ENCODE data around the gene UCP1.

Gene UCP1, protein sequence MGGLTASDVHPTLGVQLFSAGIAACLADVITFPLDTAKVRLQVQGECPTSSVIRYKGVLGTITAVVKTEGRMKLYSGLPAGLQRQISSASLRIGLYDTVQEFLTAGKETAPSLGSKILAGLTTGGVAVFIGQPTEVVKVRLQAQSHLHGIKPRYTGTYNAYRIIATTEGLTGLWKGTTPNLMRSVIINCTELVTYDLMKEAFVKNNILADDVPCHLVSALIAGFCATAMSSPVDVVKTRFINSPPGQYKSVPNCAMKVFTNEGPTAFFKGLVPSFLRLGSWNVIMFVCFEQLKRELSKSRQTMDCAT

DNA sequence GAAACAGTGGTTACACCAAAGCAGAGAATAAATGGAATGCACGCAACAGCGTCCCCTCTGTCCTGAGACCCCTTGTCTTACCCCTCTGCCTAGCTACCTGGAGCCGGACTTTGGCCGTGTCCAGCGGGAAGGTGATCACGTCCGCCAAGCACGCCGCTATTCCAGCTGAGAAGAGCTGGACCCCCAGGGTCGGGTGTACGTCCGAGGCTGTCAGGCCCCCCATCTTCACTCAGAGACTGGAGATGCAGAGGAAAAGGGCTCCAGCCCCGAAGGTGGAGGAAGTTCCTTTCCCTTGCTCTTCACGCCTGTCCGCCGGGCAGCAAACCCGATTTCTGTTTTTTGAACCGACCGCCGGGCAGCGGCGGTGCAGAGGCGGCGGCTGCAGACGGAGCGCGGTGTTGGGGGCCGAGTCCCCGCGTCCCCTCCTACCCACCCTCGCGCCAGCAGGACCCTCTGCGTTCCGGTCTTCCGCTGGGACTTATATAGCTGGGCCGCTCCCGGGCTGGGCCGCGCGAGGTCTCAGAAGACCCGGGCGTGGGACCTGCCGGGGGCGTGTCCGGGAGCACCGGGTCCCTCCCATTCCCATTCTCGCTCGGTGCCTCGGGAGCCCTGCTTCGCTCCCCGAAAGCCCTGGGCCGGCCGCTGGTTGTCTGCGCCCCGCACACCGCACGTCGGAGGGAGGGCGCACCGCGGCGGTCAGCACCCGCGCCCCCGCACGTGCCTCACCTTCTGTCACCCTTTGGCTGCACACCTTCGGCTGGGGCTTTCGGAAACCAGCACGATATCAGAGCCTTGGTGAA lies at the start of gene UCP1:
Gene UCP1, minus strand, starts transcription at position 455 of the 800 bp plus-strand sequence. Its CDS starts 232 bp downstream, at position 223.
- peak; percentile 72 for DNase-seq

DNA sequence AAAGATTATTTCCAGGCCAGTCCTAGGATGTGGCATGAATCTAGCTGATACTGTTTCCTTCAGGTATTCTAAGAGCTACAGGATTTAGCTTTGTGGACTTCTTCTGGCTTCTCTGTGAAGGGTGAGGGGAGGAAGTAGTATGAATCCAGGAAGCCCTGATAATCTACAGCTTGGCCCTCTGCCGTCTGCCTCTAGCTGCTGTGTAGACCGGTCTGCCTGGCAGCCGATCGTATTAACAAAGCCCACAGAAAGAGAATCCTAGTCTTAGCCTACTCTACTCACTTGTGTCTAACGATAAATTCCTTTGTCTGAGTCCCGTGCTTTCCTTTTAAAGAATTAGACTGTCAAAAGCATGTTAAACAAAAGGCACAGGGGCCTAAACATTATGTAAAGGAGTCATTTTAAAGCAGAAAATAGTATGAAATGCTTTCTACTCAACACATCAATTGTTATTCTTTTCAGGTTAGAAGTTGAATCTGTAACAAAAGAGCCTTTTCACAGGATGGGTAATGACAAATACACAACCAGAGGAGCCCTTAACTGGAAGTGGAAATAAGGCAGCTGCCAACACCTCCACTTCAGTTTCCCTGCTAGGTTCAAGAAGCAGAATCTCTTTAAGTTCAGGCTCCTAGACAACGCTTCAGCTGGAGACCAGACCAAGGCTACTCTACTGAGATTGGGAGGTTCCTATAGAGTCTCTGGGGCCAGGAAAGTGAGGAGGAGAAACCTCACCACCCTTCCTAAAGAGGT lies 48.9 kb upstream of the UCP1 start:
- DNase-seq, result peak; percentile 40

DNA sequence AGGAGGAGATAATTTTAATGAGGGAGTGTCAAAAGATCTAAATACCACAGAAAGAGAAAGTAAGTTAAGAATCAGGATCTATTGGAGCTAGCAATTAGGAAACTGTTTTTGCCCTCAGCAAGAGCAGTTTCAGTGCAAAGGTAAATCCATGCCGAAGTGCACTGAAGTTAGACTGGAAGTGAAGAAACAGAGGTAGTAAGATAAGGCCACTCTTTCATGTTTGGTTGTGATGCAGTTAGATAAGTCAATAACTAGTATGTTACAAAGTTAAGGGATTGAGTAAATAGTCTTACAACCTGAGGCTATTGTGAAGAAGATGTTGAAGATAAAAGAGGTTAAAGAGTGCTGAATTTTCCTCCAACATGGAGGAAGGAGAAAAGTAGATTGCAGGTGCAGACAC lies 46.7 kb upstream of the UCP1 start:
- peak; percentile 16 for DNase-seq

DNA sequence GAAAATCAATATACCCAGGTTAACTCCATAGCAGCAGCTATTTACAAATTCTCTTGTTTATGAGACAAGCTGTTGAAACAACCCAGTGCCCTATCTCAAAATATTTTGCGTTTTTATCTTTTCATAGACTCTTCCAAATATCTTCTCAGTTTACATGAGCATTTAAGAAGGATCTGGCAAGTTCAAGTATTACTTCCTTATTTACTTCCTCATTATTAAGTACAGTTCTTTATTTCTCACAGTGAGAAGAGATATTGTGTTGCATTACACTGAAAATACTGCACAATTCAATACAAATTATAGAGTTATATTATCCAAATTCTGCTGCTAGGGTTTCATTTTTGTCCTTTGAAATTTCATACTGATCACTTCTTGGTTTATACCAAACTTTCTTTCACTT lies 43.6 kb upstream of the UCP1 start:
- no peak for DNase-seq

DNA sequence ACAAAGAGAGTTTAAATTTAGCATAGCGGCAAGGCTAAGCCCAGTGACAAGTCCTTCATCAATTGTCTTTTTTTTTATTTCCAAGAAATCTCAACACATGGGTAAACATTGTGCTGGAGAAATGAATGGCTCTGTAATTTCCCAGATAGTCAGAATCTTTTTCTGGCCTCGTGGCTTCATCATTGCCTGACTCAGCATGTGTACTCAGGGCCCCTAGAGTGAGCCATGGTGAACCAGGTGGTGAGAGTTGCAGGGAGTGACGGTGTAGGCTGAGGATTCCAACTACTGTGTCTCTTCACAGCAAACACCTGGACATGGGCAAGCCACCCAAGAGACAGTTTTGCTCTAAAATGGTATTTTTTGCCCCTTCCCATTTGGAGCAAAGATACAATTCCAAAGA lies 43.1 kb upstream of the UCP1 start:
- DNase-seq, result peak; percentile 36

DNA sequence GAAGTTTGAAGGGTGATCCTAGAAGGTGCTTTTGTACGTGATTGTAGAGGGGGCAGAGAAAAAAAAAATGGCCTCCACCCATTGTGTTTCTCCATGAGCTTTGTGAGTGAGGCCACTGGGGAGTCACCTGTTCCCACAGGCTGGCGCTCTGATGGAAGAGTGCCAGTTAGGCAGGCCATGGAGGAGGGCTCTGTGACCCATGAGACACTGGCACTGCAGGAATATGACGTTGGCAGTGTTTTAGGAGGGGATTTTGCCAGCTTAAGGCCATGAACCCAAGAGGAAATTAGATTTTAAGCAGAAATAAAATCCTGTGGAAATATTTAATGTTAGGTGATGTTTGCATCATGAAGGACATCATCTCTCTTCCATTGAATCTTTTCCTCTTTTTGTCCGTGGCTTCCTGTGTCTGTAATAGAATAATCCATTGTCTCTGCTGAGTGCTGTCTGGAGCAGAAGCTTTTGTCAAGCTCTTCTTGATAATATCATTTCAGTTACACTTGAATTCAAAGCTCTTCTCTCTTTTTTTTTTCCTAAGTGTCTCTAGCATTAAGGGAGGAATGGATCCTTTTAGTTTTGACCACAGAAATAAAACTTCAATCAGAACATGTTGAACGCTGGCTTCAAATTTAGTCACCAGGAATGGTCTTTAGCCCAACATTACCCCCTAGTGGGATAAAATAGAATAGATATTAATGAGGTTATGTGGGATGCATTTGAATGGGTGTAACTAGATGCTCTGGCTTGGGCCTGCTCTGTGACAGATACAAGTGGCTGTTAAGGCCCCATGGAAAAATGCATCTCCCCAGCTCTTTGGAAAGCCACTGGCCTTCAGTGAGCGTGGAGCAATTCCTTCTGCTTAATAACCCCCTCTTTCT lies 41.0 kb upstream of the UCP1 start:
- DNase-seq, result no peak

DNA sequence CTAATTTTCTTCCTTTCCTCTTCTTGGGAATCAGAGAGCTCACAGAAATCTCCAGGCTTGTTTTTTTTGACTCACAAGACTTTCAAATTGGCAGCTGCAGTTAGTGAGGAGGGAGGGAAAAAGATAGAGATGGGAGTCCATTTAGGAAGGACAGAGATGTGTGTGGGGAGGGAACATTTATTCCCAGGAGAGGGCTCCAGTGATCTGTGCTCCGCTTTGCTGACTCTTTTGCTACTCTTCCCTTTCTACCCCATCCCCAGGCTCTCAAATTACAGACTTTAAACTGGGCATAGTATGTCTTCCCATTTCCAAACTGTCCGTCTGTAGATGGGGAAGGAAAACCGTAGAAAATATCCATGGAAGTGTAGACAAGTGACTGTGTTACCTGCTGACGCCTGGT lies 39.1 kb upstream of the UCP1 start:
- DNase-seq, result no peak

DNA sequence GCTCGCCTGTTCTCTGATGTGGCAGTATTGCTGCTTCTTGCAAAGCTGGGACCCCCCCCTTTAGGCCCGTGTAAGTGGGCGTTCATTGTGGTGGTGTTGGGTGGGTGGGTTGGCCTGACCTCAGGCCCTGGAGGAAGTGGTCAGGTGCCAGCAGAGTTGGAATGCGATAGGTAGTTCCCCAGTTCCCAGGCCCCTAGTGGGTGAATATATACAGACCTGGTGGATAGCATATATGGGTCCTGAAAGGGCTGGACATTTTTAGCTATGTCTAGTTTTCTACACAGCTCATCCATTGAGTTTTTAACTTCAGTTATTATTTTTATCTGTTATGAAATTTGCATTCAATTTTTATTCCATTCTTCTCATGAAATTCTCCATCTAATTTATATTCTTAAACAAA lies 35.8 kb upstream of the UCP1 start:
- no peak for DNase-seq

DNA sequence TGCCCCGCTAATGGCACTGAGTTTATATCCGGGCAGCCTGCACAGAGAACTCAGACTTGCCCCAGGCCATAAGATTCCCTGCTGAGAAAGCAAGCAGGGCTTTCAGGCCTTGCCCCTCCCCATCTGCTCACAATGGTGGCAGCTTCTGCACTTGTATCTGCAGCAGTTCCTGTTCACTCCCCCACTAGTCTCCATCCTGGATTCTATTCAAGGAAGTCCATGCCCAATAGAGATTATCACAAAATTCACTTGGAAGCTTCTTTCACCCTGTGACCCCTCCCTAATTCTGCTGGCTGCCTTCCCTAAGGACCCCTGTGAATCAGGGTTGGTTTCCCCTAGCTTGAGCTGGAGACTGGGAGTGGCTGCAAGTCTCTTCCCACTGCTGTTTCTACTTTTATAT lies 34.5 kb upstream of the UCP1 start:
- no peak for DNase-seq

DNA sequence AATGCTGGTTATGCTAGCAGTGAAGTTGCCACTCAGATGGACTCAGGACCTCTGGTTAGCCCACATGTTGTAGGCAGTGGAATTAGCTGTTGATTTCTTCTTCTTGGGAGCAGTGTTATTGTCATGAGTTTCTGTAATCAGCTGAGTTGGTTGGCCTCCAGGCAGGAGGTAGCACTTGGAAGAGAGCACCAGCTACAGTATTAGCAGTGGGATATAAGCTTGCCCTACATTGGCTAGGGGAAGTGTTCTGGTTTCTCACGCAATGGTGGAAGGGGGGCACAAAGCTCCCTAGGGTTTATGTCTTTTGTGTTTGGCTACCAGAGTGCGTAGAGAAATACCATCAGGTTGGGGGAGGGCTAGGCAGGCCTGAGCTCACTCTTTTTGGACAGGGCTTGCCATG lies 34.0 kb upstream of the UCP1 start:
- DNase-seq, result no peak

DNA sequence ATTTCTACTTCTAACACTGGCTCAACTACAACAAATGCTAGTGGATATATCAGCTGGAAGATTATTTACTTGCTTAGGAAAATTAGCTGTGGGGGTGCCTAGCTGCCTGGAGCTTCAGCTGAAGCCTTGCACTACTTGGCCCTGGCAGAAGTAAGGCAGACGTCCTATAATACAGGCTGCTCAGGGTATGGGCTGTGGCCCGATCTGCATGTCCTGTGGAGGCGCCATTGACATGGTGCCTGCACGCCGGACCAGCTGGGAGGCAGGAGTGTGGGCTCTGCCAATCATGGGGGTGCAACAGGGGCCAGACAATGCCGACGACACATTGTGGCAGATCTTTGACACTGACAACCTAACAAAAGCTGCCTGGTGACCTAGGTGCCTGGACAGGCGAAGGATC lies 31.6 kb upstream of the UCP1 start:
- no peak for DNase-seq

DNA sequence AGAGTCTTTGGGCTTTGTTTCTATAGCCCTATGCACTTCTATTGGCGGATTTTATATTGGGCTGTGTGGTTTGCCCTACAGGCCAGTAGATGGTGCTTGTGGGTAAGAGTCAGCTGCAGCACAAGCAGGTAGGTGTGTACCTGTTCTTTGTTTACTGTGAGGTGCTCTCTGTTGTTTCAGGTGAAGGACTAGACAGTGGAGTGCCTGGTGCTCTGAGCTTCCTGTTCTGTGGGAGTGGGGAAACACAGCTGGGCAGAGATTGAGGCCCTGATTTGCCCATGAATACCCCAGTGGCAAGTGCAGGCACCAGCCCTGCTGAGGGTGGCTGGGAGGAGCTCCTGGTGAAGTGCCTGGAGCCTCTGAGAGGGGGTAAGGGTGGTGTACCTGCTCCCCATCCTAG lies 26.3 kb upstream of the UCP1 start:
- peak; percentile 76 for DNase-seq

DNA sequence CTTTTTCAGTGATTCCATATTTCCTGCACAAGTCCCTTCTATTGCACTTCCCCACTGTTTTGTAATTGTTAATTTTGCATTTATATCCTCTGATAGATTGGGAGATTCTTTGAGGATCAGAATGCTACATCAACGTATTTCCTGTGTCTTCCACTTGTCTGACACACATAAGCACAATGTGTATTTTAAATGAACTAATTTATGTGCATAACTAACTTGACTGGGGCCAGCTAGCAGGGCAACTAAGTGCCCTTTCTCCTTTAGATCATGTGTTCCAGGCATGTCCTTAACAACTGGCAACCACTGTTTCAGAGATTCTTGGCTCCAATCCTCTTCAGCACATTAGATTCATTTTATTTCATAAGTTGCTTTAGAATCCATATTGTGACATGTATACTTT lies 15.7 kb upstream of the UCP1 start:
- DNase-seq, result no peak

DNA sequence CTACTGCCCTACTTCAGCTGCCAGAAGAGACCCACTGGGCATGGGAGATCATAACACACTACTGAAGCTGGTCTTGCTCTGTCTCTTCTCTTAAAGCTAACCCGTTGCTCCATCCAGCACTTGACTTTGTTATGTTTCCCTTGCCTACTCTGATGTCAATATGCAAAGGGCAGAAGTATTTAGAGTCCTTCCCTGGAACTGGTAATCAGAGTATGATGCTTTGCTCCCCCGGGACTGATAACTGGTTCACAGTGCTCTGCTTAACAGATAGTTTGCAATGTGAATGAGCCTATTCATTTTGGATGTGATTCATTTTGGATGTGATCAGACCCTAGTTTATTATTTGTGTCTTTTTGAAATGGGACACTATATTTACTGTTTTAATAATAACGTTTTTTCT lies 12.3 kb upstream of the UCP1 start:
- DNase-seq, result no peak

DNA sequence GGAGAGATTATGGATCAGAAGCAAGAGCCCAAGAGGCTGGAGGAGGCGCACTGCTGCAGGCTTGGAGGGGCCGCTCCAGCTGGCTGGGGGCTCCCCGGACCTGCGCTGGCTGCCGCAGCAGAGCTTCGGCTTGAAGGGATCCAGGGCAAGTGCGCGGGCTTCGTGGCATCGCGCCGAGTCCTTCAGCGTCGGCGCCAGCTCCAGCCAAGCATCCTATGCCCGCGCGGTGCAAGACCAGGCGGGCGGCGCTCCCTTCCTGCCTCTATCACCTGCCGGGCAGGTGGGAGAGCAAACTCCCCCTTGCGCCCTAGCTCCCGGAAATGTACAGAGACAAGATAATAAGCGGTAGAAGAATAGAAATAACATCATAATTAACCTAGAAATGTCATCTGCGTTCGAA lies 10.5 kb upstream of the UCP1 start:
- DNase-seq, result no peak

DNA sequence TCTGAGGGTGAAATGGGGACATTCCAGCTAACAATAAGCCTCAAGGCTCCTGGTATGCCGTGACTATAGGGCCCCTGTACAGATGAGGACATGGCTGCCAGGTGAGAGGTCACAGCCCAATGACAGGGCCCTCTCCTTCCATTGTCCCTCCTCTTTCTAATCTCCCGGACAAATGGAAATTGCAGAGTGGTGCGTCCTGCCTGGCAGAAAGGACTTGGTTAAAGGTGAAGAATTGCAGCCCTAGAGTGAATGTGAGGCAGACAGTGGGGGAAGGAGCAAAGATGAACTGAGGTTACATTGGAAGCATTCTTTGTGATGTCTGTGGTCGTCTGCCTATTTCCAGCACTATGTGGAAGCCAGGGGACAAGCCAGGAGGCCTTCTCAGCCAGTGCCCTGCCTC lies 6.7 kb upstream of the UCP1 start:
- DNase-seq, result peak; percentile 60

DNA sequence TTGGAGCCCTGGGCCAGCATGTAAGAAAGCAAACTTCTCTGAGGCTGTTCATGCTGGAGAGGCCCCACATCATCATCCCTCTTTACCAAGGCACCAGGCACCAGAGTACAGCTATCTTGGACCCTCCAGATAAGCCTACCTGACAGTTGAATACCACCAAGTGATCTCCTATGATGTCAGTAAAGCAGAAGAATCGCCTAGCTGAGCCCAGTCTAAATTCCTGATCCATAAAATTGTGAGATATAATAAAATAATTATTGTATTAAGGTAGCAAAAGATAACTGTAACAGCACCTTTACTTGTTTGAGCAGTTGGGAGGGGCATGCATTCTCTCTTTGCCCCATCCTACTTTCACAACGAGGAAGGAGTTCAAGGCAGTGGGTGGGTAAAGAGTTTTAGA lies 2.9 kb upstream of the UCP1 start:
- DNase-seq, result no peak

DNA sequence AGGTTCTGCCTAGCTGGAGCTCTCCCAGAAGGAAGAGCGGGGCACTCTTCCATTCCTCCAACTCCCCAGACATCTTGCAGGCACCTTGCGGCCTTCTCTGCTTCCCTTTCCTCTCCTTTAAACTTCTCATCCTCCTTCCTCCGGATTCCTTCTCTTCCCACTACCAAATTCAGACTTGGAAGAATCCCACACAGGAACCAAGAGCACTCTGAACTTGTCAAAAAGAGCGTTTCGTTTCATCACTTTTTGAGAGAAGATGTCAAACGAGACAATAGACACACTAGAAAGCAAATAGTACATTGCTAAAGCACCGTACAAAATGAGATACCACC lies 512 bp upstream of the UCP1 start:
- DNase-seq, result no peak

DNA sequence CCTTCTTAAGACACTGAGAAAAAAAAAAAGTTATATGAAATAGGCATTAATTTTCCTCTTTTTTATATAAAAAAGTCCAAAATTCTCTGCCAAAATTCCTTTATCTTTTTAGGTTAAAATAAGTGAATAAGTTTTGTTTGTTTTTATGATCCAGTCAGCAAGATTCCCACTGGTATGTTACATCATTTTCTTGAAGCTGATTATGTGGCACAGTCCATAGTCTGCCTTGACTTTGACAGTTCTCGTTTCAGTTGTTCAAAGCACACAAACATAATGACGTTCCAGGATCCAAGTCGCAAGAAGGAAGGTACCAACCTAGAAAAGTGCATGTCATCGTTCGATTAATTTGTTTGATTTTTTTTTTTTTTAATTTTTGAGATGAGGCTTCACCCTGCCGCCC lies 9.1 kb downstream of the UCP1 start:
- no peak for DNase-seq

DNA sequence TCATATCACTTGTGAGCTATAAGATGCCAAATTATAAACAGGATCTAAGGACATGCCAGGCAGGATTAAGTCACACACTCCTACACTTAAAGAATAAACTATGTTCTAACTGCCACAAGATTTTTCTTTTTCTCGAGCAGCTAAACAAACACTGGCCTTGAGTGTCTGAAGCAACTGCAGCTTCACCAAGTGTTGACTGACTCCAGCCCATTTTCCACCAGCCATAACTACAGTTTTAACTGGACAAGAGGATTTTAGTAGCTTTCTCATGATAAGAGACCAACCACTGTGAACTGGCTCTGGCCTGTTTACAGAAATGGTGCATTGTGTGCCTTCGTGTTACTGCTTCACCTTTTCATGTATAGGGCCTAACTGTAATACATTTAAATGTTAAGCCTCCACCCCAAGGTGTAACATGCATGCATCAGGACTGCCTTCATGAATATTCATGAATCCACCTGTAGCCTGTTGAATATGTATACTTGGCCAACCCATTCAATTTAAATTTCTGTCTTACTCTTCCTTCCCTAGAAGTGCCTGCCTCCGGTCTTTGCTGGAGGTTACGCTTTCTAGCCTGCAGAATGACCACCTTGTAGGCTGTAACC lies 10.8 kb downstream of the UCP1 start:
- no peak for DNase-seq

DNA sequence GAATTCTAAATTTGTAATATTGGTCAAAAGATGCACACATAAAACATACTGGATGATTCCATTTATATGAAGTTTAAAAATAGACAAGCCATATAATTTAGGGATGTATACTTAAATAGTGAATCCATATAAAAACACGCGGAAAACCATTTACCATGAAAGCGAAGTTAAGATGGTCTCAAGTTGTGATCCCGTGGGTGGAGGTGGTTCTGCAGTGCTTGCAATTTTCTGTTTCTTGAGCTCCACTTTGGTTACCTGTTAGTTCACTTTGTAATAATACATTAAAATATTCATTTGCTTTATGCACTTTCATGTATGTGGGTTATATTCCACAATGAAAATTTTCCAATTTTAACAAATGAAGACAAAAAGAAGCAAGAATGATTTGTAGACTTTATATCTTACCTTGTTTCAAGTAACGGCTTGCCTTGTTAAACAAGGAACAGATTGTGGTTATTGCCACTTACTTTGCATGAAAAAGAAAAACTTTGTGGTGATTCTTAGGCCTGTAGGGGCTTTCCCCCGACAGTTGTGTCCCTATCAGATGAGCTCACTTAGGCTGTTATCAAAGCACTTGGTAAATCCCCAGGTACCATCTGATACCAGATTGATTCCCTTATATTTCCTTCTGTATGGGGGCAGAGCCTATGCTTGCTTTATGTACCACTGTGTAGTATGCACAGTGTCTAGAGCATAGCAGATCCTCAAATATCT lies 12.2 kb downstream of the UCP1 start:
- DNase-seq, result no peak

DNA sequence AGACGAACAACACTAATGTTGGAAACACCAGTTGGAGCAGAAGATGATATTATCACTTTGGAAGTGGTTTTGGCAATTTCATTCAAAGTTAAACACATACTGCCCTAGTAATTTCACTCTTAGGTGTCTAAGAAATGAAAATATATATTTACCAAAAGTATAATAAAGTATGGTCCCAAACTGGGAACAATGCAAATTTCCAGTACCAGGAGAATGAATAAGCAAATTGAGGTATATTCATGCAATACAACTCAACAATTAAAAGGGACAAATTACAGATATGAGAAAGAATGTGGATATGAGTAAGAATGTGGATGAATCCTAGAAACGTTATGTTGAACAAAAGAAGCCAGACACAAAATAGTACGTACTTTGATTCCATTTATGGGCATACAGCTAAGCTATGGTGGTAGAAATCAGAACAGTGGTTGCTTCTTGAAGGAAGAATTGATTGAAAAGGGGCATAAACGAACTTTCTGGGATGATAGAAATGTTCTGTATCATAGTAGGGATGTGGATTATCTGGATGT lies 34.7 kb downstream of the UCP1 start:
- DNase-seq, result no peak
